Measurements from ENCODE around the gene LUZP1.

The LUZP1 gene

GRCh38 chr1:23118407-23118806 lies 50.2 kb downstream of the LUZP1 start:
- FAIRE-seq, result no peak
- no peak for DNase-seq (ENCODE audit: low spot score)

GRCh38 chr1:23116921-23117699 lies 51.5 kb downstream of the LUZP1 start:
- DNase-seq (ENCODE audit: low spot score), result no peak
- no peak for FAIRE-seq

DNA sequence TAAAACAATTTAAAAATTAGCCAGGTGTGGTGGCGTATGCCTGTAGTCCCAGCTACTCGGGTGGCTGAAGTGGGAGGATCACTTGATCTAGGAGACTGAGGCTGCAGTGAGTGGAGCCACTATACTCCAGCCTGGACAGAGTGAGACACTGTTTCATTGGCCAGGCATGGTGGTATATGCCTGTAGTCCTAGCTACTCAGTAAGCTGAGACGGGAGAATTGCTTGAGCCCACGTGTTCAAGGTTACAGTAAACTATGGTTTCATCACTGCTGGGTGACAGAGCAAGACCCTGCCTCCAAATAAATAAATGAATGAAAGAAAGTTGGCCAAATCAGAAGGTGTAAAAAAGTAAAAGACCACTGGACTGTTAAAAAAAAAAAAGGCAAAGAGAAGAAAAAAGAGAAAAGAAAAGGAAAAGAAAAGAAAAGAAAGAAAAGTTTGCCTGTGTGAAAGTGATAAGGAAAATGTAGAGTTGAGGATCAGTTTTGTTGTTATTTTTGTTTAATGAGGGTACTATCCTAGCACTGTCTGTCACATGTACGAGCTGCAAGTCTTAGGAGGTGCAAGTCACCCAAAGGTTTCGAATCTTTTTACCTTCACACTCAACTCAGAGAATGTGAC lies 52.3 kb downstream of the LUZP1 start:
- DNase-seq (ENCODE audit: low spot score) (no peak), FAIRE-seq (no peak)

GRCh38 chr1:23114424-23115079 lies 54.1 kb downstream of the LUZP1 start:
- no peak for DNase-seq (ENCODE audit: low spot score)
- FAIRE-seq, result no peak

- DNase-seq (ENCODE audit: low spot score) (no peak), FAIRE-seq (no peak)
Measured at GRCh38 chr1:23111600-23112535, 56.8 kb downstream of the LUZP1 start.

GRCh38 chr1:23110391-23110790 lies 58.3 kb downstream of the LUZP1 start:
- DNase-seq (ENCODE audit: low spot score) (no peak), FAIRE-seq (no peak)

DNA sequence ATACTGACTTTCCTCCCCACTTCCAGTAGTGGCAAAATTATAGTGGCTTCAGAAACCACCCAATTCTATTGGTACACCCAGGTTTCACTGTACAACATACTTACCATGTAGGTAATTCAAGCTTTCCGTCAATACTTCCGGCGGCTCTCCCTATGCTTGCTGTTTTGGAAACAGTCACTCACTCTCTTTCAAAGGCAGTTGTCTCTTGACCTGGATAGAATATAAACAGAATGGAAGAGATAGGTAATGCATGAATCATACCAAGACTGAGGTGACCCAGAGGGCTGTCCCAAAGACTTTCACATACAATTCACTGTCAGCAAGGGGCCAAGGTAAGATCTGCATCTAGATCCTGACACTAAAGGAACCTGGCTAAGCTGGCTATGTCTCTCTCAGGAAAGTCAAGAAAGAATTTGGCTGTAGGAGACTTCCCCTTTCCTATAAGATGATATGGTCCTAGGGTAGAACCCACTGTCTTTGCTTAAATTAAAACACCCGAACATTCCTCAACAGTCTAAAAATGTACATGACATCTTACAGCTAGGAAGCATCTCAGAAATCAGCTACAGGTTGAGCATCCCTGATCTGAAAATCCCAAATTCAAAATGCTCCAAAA lies 59.6 kb downstream of the LUZP1 start:
- DNase-seq (ENCODE audit: low spot score) (no peak), FAIRE-seq (no peak)

DNA sequence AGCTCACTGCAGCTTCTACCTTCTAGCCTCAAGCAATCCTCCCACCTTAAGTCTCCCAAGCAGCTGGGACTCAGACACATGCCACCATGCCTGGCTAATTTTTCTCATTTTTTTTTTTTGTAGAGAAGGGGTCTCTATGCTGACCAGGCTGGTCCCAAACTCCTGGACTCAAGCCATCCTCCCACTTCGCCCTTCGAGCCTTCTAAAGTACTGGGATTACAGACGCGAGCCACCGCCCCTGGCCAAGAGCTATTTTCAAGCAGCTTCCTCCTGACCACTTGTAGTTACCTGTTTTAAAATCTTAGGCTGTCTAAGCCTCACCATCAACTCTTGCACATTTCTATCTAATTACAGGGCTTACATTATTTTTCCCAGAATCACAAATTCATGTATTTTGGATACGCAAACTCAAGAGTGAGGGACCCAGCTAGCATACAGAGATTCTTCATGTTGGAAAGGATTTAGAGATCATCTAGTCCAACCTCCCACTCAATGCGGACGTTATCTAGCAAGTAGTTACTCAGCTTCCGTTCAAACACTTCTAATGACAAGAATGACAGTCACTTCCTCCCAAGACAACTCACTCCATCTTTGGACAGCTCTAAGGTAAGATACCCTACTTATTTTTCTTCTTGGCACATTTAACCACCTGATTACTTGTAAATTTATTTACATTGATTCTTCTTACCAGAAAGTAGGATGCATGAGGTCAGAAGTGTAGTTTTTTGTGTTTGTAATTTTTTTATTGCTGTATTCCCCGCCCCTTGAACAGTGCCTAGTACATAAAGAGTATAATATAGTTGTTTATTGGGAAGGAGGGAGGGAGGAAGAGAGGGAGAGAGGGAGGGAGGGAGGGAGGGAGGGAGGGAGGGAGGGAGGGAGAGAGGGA lies 65.4 kb downstream of the LUZP1 start:
- DNase-seq (ENCODE audit: low spot score), result peak; percentile 73
- FAIRE-seq, result peak; percentile 71

DNA sequence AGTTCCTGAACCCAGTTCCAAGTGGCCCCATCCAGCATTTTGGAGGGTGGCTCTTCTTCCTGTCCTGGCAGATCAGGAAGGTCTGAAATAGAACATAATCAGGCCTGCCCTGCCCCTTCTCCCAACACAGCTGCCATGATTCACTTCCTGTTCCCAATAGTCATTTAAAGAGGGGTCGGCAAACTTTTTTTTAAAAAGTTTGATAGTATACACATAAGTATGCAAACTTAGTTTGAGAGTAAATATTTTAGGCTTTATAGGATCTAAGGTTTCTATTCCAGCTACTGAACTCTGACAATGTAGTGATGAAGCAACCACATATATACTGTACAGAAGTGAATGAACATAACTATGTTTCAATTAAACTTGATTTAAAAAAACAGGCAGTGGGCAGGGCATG lies 66.4 kb downstream of the LUZP1 start:
- no peak for DNase-seq (ENCODE audit: low spot score)
- no peak for FAIRE-seq

- no peak for FAIRE-seq
- no peak for DNase-seq (ENCODE audit: low spot score)
Measured at GRCh38 chr1:23101887-23102286, 66.8 kb downstream of the LUZP1 start.

DNA sequence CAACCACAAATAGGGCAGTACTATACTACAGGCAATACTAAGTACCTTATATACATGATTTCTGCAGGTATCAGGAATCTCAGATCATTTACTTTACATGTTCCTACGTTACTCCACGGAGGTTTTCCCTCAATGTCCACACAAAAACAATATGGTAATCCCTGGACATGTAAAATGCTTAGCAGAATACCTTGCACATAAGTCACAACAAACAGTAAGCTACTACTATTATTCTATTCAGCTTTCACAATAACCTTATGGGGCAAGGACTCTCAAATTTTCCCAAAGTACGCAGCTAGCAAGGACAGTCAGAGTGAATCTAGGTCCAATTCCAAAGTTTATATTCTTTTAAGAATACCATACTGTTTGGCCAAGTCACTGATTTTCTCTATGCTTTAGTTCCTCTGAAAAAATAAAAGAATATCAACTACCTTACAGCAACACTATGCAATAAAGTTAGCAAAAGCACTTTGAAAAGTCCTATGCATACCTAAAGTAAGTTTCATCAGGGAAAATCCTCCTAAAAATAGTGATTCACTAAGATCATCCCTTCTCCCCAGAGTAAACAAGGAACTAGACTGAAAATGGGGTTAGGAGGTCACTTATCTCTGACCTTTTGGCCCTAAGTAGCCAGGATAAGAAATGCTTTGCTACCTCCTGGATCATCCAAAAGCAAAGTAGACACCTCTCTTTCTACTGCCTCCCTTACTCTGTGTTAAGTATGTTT lies 67.4 kb downstream of the LUZP1 start:
- DNase-seq (ENCODE audit: low spot score), result peak; percentile 33
- FAIRE-seq, result no peak

DNA sequence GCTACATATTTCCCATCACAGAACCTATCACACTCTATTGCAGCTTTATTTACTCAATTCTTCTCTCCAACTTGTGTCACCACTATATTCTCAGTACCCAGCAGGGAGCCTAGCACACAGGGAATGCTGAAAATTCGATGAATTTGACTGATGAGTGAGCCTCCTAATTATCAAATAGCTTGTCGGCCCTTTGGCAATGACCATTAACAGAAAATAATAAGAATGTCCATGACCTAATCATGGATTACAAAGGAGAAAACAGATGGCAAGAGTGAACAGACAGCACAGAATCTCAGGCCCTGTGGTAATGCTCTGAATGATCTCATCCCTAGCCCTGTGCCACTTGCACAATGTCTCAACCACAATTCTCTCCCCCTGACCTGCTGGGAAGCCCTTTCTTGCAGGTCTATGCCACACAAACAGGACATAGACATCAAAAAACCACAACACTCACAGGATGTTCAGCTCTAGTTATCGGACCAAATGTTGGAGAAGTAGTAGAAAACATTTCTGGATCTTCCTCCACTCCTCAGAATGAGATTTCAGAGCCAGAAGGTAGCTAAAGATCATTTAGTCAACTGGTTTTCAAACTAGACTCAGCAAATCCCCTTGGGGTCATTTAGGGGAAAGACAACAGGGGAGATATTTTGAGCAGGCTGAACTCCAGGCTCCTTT lies 68.4 kb downstream of the LUZP1 start:
- FAIRE-seq (peak; percentile 96), DNase-seq (ENCODE audit: low spot score) (peak; percentile 93)

DNA sequence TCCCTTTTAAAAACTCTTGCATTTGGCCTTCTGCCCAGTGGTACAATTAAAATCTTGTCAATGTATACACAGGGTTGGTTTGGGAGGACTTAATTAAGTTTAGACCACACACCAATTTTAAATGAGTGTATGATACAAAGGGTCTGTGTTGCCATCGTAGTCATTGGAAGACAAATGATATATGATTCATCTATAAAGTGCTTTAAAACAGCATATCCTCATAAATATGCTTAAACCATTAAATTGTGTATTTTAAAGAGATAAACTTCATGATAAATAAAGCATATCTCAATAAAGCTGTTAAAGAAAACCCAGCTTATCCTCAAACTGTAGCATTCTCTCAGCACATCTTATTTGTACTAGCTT lies 69.5 kb downstream of the LUZP1 start:
- FAIRE-seq, result no peak
- DNase-seq (ENCODE audit: low spot score), result no peak

GRCh38 chr1:23098463-23099170 lies 70.0 kb downstream of the LUZP1 start:
- peak; percentile 51 for DNase-seq (ENCODE audit: low spot score)
- peak; percentile 54 for FAIRE-seq

DNA sequence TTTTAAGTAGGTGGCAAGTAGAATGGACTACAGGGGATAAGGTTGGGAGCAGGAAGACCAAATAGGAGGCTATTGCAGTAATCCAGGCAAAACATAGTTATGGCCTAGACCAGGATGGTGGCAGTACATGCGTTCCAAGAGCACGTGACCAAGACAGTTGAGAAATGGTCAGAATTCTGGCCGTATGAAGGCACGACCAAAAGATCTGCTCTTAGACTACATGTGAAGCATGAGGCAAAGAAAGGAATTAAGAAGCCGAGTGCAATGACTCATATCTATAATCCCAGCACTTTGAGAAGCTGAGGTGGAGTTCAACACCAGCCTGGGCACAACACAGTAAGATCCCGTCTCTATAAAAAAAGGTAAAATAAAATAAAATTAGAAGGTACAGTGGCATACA lies 71.3 kb downstream of the LUZP1 start:
- FAIRE-seq (no peak), DNase-seq (ENCODE audit: low spot score) (no peak)

DNA sequence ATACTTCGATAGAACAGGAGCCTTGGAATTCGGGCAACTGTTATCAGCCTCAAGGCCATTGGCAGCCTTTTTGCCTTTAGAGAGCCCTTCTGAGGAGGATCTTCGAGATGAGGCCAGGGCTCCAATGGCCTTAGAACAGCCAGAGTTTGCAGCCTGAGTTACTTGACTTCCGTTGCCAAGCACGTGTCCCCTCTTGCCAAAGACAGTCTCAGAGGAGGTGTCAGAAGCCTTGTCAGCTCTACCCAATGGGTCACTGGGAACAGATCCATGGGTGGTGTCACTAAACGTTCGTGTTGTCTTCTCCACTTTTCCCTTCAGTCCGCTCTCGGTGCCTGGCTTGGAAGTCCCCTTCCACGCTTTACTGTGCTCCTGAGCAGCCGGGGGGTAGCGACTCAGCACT lies 76.2 kb downstream of the LUZP1 start:
- FAIRE-seq (no peak), DNase-seq (ENCODE audit: low spot score) (no peak)

GRCh38 chr1:23091545-23091944 lies 77.1 kb downstream of the LUZP1 start:
- FAIRE-seq, result no peak

DNA sequence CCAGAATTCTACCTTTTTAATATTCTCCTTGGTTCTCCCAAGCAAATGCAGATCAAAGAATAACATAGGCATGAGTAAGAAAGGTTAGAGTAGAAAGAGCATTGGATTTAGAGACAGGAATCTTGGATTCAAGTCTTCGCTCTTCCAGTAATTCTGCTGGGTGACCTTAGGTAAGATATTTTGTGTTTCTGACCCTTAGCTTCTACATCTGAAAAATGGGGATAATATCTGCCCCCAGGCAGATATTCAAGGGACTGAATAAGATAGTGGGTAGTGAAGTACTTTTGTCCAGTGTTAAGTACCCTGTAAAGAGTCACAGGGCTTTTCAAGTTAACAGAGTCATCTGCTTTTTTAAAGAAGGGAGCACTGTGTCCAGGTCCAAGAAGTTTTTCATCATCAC lies 78.6 kb downstream of the LUZP1 start:
- DNase-seq (ENCODE audit: low spot score), result no peak
- FAIRE-seq, result no peak

More at GRCh38 chr1:23091545-23091944, 77.1 kb downstream of the LUZP1 start:
- DNase-seq (ENCODE audit: low spot score), result no peak
